GM19438 (cell line): Measurements from ENCODE around the gene SCGB3A2.
"Not testable (repeated sequence)": the region's sequence is repeated elsewhere in the genome, so short reads cannot be mapped to it uniquely, and the experiment has no call there.

Source experiments
- ATAC-seq: cut with Tn5 transposase; IDR thresholded peaks from one replicate; pipeline ENCODE4 v1.9.1; 2021; ENCODE audit warnings: low read depth; ENCODE audit not compliant: unreplicated experiment

SCGB3A2 gene

GRCh38 chr5:147860641-147861025 is 17.9 kb upstream of the SCGB3A2 start:
- ATAC-seq = no peak

- no peak for ATAC-seq
Measured at GRCh38 chr5:147863454-147864158, 14.9 kb upstream of the SCGB3A2 start.

- ATAC-seq = no peak
Measured at GRCh38 chr5:147869112-147869511, 9.4 kb upstream of the SCGB3A2 start.

DNA sequence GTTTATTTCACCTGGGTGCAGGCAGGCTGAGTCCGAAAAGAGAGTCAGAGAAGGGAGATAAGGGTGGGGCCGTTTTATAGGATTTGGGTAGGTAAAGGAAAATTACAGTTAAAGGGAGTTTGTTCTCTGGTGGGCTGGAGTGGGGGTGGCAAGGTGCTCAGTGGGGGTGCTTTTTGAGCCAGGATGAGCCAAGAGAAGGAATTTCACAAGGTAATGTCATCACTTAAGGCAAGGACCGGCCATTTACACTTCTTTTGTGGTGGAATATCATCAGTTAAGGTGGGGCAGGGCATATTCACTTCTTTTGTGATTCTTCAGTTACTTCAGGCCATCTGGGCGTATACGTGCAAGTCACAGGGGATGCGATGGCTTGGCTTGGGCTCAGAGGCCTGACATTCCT is 8.6 kb upstream of the SCGB3A2 start:
- not testable (repeated sequence) for ATAC-seq

DNA sequence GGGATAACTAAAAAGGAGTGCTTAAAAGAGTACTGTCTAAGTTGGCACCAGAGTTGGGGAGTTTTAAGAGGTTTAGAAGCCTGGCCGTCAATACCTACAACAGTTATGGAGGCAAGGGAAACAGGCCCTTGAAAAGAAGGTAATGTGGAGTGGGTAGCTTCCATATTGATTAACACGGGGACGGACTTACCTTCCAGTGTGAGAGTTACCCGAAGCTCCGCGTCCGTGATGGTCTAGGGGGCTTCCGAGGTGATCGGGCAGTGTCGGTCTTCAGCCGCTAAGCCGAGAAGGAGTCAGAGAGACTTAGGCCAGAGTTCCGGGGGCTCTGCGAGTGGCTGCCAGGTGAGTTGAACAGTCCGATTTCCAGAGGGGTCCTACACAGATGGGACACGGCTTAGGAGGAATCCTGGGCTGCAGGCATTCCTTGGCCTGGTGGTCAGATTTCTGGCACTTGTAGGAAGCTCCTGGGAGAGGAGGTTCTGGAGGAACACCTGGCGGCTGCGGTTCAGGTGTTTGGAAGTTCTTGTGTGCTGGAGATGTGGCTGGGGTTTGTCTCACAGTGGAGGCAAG is 6.4 kb upstream of the SCGB3A2 start:
- not testable (repeated sequence) for ATAC-seq

DNA sequence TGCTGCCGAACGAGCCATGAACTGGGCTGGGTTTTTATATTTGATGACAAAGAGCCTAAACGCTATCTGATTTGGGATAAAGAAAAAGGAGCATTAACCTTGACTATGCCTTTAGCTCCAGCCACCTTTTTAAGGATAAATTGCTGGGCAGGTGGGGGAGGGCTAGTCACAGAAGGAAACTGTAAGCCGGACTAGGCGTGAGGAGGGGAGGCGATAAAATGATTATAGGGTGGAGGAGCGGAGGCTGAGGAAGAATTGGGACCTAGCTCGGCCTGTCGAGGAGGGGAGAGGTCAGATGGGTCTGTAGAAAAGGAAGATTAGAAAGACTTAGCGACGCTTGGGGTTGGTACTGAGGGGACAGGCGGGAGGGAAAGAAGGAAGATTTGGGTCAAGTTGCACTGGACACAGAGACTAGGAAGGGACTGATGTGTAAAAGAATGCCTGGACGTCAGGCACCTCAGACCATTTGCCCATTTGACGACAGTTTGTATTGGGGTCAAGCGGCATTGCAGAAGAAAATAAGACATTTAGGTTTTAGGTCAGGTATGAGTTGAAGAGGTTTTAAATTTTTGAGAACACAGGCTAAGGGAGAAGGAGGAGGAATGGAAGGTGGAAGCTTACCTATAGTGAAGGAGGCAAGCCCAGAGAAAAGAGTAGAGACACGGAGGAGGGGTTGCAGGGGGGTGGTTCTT is 5.6 kb upstream of the SCGB3A2 start:
- ATAC-seq = not testable (repeated sequence)

DNA sequence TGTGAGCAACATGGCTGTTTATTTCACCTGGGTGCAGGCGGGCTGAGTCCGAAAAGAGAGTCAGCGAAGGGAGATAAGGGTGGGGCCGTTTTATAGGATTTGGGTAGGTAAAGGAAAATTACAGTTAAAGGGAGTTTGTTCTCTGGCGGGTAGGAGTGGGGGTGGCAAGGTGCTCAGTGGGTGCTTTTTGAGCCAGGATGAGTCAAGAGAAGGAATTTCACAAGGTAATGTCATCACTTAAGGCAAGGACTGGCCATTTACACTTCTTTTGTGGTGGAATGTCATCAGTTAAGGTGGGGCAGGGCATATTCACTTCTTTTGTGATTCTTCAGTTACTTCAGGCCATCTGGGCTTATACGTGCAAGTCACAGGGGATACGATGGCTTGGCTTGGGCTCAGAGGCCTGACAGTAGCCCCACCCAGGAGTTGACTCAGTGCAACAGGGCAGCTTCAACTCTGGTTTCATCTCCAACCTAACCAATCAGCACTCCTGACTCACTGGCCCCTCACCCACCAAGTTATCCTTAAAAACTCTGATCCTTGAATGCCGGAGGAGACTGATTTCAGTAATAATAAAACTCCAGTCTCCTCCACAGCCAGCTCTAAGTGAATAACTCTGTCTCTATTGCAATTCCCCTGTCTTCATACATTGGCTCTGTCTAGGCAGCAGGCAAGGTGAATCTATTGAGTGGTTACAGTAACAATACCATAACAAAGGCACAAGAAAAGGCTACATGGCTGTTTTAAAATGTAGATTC is 4.2 kb upstream of the SCGB3A2 start:
- not testable (repeated sequence) for ATAC-seq

- ATAC-seq = no peak
Measured at GRCh38 chr5:147874910-147875367, 3.6 kb upstream of the SCGB3A2 start.

DNA sequence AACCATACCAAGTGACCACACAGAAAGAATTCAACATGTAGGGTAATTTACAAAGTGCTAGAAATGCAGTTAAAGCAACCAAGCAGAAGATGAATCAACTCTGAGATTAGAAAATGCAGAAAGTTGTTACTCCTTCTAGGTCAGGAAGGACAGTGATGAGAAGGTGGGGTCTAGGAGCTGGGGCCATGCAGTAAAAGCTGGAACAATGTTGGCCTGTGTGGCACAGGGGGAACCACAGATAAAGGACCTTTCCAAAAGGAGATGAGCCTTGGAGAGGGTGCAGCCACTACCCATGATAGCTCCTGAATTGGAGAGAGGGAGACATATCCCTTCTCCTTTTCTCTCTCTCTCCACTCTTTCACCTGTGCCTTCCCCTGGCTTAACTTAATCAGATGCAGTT is 2.4 kb upstream of the SCGB3A2 start:
- no peak for ATAC-seq

DNA sequence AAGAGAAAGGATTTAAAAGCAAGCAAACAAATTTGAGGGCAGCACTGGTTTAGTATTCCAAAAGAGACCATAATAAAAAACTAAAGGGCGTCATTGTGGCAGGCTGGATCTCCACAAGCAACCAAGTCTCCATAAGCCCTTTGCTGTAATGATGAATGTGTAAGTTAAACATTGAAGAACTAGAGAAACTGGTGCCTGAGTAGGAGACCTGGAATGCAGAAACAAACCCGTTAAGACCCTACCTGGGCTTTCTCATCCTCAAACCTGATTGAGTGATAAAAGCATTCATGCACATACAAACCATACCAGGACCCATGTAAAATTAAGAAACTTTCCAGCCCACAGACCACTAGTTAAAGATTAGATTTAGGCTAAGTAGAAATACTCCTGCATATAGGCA is 1.9 kb upstream of the SCGB3A2 start:
- no peak for ATAC-seq

- no peak for ATAC-seq
Measured at GRCh38 chr5:147879784-147880183, 1.3 kb downstream of the SCGB3A2 start.

DNA sequence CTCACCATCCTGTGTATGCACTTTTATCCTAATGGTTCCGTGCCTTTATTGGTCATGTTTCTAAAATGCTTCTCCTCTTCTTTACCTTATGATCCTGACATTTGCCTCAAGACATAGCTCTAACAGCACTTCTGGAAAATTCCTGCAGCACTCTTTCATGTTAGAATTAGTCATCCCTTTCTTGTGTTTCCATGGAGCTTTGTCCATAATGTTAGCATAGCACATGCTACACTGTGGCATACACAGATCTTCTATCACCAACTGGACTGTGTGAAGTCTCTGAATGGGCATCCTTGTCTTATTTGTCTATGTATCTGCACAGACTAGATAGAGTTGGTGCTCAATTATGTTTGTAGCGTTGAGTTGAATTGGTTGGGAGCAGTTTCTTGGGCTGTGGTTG is 2.0 kb downstream of the SCGB3A2 start:
- no peak for ATAC-seq

- ATAC-seq = no peak
Measured at GRCh38 chr5:147882586-147883313, 4.2 kb downstream of the SCGB3A2 start.

DNA sequence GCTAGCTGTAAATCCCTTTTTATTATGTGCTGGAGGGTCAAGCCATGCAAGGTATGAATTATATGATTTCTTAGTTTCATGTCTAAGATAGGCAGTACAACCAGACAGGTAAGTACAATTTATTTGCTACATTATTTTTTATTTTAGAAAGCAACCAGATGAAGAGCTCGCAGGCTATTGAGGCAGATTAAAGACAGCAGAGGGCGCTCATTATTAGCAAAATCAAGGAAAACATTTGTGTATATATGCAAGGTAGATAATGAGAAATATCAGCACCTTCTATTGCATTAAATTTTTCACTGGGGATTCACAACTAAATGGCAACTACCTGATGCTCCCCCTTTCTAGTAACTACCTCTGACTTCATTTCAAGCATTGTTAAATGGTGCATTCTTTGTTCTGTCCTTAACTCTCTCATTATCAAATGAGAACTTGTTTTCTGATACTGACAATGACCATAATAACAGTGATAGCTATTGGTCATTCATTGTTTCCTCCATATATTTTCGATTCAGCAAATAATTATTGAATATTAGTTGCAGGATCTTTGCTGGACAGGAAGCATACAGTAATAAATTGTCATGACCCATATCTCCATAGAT is 8.6 kb downstream of the SCGB3A2 start:
- no peak for ATAC-seq

DNA sequence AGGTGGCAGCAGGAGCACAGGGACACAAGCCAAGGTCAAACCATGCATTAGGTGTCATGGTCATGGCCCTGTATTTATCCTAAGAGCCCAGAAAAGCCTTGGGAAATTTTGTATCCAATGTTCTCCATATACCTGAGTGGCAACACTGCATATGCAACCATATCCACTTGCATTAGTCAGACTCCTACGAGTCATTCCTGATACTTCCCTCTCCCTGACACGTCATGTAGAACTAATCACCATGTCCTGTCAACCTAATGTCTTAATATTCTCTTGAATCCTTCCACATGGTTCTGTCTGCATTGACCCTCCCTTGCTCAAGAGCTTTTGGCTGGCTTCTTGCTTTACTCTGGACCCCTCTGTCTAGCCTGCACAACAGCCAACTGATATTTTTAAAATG is 9.4 kb downstream of the SCGB3A2 start:
- ATAC-seq = no peak

GRCh38 chr5:147892696-147893296 is 14.3 kb downstream of the SCGB3A2 start:
- ATAC-seq = no peak

GRCh38 chr5:147893820-147894219 is 15.3 kb downstream of the SCGB3A2 start:
- no peak for ATAC-seq

DNA sequence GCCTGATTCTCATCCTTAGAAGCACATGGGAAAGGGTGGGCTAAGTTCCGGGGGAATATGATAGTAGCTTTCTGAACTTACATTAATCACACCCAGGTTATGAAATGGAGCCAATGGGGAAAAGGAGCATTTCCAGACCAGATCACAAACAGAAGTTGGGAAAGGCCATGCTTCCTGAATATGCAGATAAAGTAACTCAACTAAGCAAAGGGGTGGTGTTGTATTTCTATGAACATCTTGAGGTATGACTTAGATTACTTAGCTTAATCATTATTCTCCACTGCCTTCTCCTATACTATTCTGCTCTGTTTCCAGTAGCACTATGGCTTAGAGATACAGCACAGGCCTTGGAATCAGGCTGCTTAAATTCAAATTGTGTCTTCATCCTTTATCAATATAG is 17.4 kb downstream of the SCGB3A2 start:
- ATAC-seq = no peak

GRCh38 chr5:147898875-147899401 is 20.4 kb downstream of the SCGB3A2 start:
- no peak for ATAC-seq
